Common myeloid progenitor, CD34-positive (primary cell): ENCODE measurements around the gene ZFAND6.
"Not testable (repeated sequence)": the region's sequence is repeated elsewhere in the genome, so short reads cannot be mapped to it uniquely, and the experiment has no call there.

Experiments used
- CTCF ChIA-PET: fragments of 350-600 bp; sonication (Branson Sonifier 250); formaldehyde crosslinking; loops from one replicate; lab custom pipeline; 2021; ENCODE audit warnings: antibody characterized with exemption; lab: Charles Lee
- POLR2A ChIA-PET: fragments of 350-600 bp; sonication (Branson Sonifier 250); formaldehyde crosslinking; loops from one replicate; lab custom pipeline; 2021; ENCODE audit warnings: antibody characterized with exemption; lab: Charles Lee
- DNase-seq, 3 donors: peaks; one replicate each; pipeline versions ENCODE4 v3.0.0 to v3.0.0-alpha.2; 2013
- H3K27ac ChIP-seq, 2 experiments: 1 replicate in 1 of 2; 2 replicates in 1 of 2; pipeline ENCODE4 v1.7.0; 2013; ENCODE audit warnings: inconsistent platforms in 2 of 2, low read length in 2 of 2, mild to moderate bottlenecking in 2 of 2, low read depth in 1 of 2, moderate library complexity in 1 of 2; ENCODE audit not compliant: severe bottlenecking in 2 of 2, insufficient read depth in 1 of 2, poor library complexity in 1 of 2
- H3K27me3 ChIP-seq, 5 experiments: replicated peaks in 2 of 5; 1 replicate in 3 of 5; 2 replicates in 2 of 5; pipeline versions ENCODE4 v1.6.1 to v1.7.0; 2013; ENCODE audit warnings: low read length in 4 of 5, mild to moderate bottlenecking in 2 of 5, moderate library complexity in 2 of 5, inconsistent platforms in 1 of 5; ENCODE audit not compliant: insufficient read depth in 5 of 5, control insufficient read depth in 4 of 5
- H3K36me3 ChIP-seq, 4 experiments: 1 replicate in 2 of 4; 2 replicates in 2 of 4; pipeline versions ENCODE4 v1.6.1 to v1.7.0; 2013; ENCODE audit warnings: low read length in 3 of 4, control low read depth in 1 of 4, mild to moderate bottlenecking in 1 of 4; ENCODE audit not compliant: control insufficient read depth in 4 of 4, insufficient read depth in 4 of 4
- H3K4me1 ChIP-seq, 4 experiments: 1 replicate in 3 of 4; 2 replicates in 1 of 4; pipeline versions ENCODE4 v1.6.1 to v1.7.1; 2013; ENCODE audit warnings: low read length in 3 of 4, mild to moderate bottlenecking in 3 of 4, control low read depth in 1 of 4, inconsistent platforms in 1 of 4, moderate library complexity in 1 of 4; ENCODE audit not compliant: control insufficient read depth in 4 of 4, insufficient read depth in 4 of 4; ENCODE audit errors: control extremely low read depth in 1 of 4
- H3K4me3 ChIP-seq, 7 experiments: 1 replicate in 4 of 7; 2 replicates in 3 of 7; pipeline versions ENCODE4 v1.5.1 to v1.7.0; 2013; ENCODE audit warnings: mild to moderate bottlenecking in 7 of 7, low read length in 6 of 7, moderate library complexity in 6 of 7, inconsistent platforms in 2 of 7, low read depth in 2 of 7, control low read depth in 1 of 7; ENCODE audit not compliant: insufficient read depth in 4 of 7, control insufficient read depth in 1 of 7; ENCODE audit errors: extremely low read depth in 1 of 7
- H3K9me3 ChIP-seq, 5 experiments: 1 replicate in 4 of 5; 2 replicates in 1 of 5; pipeline versions ENCODE4 v1.6.1 to v1.7.1; 2013; ENCODE audit warnings: low read length in 4 of 5, mild to moderate bottlenecking in 2 of 5, inconsistent platforms in 1 of 5, low read depth in 1 of 5, moderate library complexity in 1 of 5; ENCODE audit not compliant: control insufficient read depth in 4 of 5, insufficient read depth in 2 of 5; ENCODE audit errors: control extremely low read depth in 1 of 5
- WGBS: methylation state at CpG from one replicate; pipeline ENCODE4 v1.1.5; 2013; ENCODE audit not compliant: insufficient coverage; 5-methylcytosine and 5-hydroxymethylcytosine counted together

ZFAND6 gene

GRCh38 chr15:80123034-80123433 is 63.6 kb downstream of the ZFAND6 start:
- Histone ChIP-seq H3K27ac (no peak overlapping the region), H3K36me3 (peaks cover 18 to 48% (median 25%) of the 10 kb centered on the region in 4 experiments), H3K27me3 (no peaks in the 10 kb centered on the region), H3K4me1 (peaks cover 0 to 6% (median 3%) of the 10 kb centered on the region in 4 experiments), H3K4me3 (no peak overlapping the region), H3K9me3 (no peaks in the 10 kb centered on the region)
- CTCF ChIA-PET = interaction anchor here (2.8 kb wide), 1 partner anchor 46 kb away, joined by 6 read pairs; no protein-coding TSS in a partner anchor
- WGBS = 100% methylated on average over 3 of the region's 6 CpGs
- POLR2A ChIA-PET = no interaction called here
- no peak for DNase-seq

- POLR2A ChIA-PET, H3K9me3 ChIP-seq, H3K27ac ChIP-seq, DNase-seq, H3K4me1 ChIP-seq, H3K4me3 ChIP-seq, H3K27me3 ChIP-seq, CTCF ChIA-PET: not testable (repeated sequence)
- peaks cover 18 to 45% (median 37%) of the 10 kb centered on the region in 4 experiments for H3K36me3 ChIP-seq
- WGBS = 100% methylated on average over 4 of the region's 6 CpGs
These were observed 67.8 kb downstream of the ZFAND6 start for GRCh38 chr15:80127253-80127652.

GRCh38 chr15:80127911-80128310 is 68.4 kb downstream of the ZFAND6 start:
- Histone ChIP-seq H3K9me3 (no peaks in the 10 kb centered on the region), H3K4me1 (peaks cover 0 to 6% (median 3%) of the 10 kb centered on the region in 4 experiments), H3K27me3 (no peaks in the 10 kb centered on the region), H3K36me3 (peaks cover 17 to 49% (median 35%) of the 10 kb centered on the region in 4 experiments), H3K4me3 (no peak overlapping the region), H3K27ac (no peak overlapping the region)
- ChIA-PET CTCF (no interaction called here), POLR2A (no interaction called here)
- WGBS = 30% methylated on average over 2 of the region's 2 CpGs
- DNase-seq = no peak

GRCh38 chr15:80132382-80132781 is 72.9 kb downstream of the ZFAND6 start:
- no peak overlapping the region for H3K27ac ChIP-seq
- H3K36me3 ChIP-seq = peaks cover 2 to 40% (median 27%) of the 10 kb centered on the region in 4 experiments
- ChIA-PET POLR2A (no interaction called here), CTCF (no interaction called here)
- WGBS = 94% methylated on average over 3 of the region's 3 CpGs
- no peak overlapping the region for H3K4me3 ChIP-seq
- H3K9me3 ChIP-seq = no peaks in the 10 kb centered on the region
- H3K27me3 ChIP-seq = no peaks in the 10 kb centered on the region
- H3K4me1 ChIP-seq = peaks cover 0 to 6% (median 2%) of the 10 kb centered on the region in 4 experiments
- DNase-seq = no peak

- no peak for DNase-seq
- Histone ChIP-seq H3K36me3 (peaks cover 0 to 32% (median 13%) of the 10 kb centered on the region in 4 experiments), H3K27ac (no peak overlapping the region), H3K27me3 (no peaks in the 10 kb centered on the region), H3K9me3 (no peaks in the 10 kb centered on the region), H3K4me1 (peaks cover 0 to 5% (median 3%) of the 10 kb centered on the region in 4 experiments), H3K4me3 (no peak overlapping the region)
- WGBS = 94% methylated on average over 2 of the region's 3 CpGs
- ChIA-PET POLR2A (interaction anchor here (0.8 kb wide), 1 partner anchor 23 kb away, joined by 3 read pairs; no protein-coding TSS in a partner anchor), CTCF (interaction anchor here (0.9 to 1.4 kb wide), 4 partner anchors 9 to 15 kb away, joined by 3 to 5 read pairs (median 4); no protein-coding TSS in a partner anchor)
These were observed 77.4 kb downstream of the ZFAND6 start for GRCh38 chr15:80136854-80137253.

GRCh38 chr15:80138961-80139360 is 79.5 kb downstream of the ZFAND6 start:
- ChIA-PET POLR2A (interaction anchor here (0.6 to 1.1 kb wide), 2 partner anchors 10 to 48 kb away, joined by 3 read pairs; no protein-coding TSS in a partner anchor), CTCF (interaction anchor here (1.3 to 1.6 kb wide), 2 partner anchors 14 to 22 kb away, joined by 4 to 5 read pairs; partner anchors contain the start of gene FAH)
- Histone ChIP-seq H3K27ac (no peak overlapping the region), H3K27me3 (no peaks in the 10 kb centered on the region), H3K4me1 (peaks cover 0 to 5% (median 3%) of the 10 kb centered on the region in 4 experiments), H3K4me3 (no peak overlapping the region), H3K36me3 (peaks cover 0 to 19% (median 7%) of the 10 kb centered on the region in 4 experiments), H3K9me3 (no peaks in the 10 kb centered on the region)
- no CpG with 5 or more reads among the region's 3 CpGs for WGBS
- peak in 2 of 3 donors; percentile 19 to 31 for DNase-seq

- DNase-seq = no peak
- WGBS = 100% methylated on average over 1 of the region's 4 CpGs
- H3K36me3 ChIP-seq = peaks cover 0 to 4% (median 0%) of the 10 kb centered on the region in 4 experiments
- no peaks in the 10 kb centered on the region for H3K27me3 ChIP-seq
- ChIA-PET CTCF (interaction anchor here (1.5 to 1.6 kb wide), 2 partner anchors 11 to 31 kb away, joined by 4 to 5 read pairs; no protein-coding TSS in a partner anchor), POLR2A (no interaction called here)
- no peak overlapping the region for H3K4me3 ChIP-seq
- H3K4me1 ChIP-seq = peaks cover 0 to 5% (median 3%) of the 10 kb centered on the region in 4 experiments
- no peak overlapping the region for H3K27ac ChIP-seq
- H3K9me3 ChIP-seq = no peaks in the 10 kb centered on the region
These were observed 81.4 kb downstream of the ZFAND6 start for GRCh38 chr15:80140909-80141308.
